HG02973 (cell line): ENCODE data around the gene ATXN2.
A peak's percentile ranks its signal among the peaks of the same experiment; 100 is the strongest.

Experiments used
- ATAC-seq: cut with Tn5 transposase; IDR thresholded peaks from one replicate; pipeline ENCODE4 v1.9.1; 2021; ENCODE audit warnings: moderate library complexity; ENCODE audit not compliant: unreplicated experiment

The ATXN2 gene

GRCh38 chr12:111453071-111453989 is 145.8 kb downstream of the ATXN2 start:
- no peak for ATAC-seq

DNA sequence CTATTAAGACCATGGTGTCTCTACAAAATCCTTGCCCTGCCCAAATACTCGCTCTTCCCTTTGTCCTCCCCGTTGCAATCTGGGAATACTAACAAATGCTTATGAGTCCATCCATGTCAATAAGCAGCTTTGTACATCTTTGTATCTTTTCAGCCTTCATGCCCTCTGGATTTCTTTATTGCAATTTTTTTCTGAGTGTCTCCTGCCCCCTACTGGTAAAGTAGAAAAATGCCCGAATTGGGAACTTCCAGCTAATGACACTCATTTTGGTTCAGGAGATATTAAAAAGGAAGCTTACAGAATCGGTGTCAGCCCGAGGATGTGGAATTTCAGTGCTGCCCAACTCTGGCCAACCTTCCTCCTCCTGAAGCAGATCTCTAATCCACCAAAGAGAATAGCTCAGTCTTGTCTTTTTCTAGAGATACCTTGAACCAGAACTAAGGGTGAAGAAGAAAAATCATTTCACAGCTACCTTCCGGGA is 147.4 kb downstream of the ATXN2 start:
- no peak for ATAC-seq

- no peak for ATAC-seq
Measured at GRCh38 chr12:111451232-111451631, 147.9 kb downstream of the ATXN2 start.

GRCh38 chr12:111450676-111451075 is 148.4 kb downstream of the ATXN2 start:
- no peak for ATAC-seq

GRCh38 chr12:111448846-111449790 is 150.0 kb downstream of the ATXN2 start:
- no peak for ATAC-seq

DNA sequence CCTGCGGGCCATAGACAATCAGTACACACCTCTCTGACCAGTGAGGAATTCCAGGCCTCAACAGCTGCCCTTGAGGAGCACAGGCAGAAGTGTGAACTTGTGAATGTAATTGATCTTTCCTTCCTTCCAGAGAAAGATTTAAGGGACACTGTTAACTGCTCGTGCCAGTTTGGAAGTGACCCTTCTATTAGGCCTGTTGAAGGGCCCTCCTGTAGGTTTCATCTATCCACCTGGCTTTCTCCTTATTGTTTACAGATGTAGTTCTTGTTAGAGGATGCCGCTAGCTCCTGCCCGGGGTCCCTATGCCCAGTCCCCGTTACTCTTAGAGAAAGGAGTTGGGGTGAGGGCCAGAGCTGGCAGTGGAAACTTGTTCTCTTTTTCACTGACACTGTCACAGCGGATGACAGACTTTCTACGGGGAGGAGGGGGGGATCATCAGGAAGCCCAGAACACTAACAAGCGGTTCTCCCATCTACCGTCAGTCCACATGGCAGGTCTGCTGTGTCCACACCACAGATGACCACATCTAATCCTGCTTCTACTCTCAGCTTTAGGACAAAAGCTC is 150.8 kb downstream of the ATXN2 start:
- ATAC-seq = no peak

DNA sequence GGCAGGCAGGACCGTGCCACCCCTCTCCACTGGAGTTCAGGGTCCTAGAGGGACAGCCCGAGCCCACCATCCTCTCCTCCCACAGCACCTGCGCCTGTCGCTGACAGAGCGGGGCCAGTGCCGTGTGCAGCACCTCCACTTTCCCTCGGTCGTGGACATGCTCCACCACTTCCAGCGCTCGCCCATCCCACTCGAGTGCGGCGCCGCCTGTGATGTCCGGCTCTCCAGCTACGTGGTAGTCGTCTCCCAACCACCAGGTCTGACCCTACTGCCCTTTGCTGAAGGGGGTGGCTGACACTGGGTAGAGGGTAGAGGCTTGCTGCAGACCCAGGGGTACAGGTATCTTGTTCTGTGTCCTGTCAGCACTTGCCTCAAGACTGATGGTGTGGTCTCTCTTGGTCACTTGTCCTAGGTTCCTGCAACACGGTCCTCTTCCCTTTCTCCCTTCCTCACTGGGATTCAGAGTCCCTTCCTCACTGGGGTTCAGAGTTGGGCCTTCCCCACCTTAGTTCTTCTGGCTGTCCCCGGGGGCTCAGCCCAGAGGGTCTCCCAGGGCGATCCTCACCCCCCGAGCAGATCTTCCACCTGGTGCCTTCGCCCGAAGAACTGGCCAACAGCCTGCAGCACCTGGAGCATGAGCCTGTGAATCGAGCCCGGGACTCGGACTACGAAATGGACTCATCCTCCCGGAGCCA is 151.4 kb downstream of the ATXN2 start:
- no peak for ATAC-seq

DNA sequence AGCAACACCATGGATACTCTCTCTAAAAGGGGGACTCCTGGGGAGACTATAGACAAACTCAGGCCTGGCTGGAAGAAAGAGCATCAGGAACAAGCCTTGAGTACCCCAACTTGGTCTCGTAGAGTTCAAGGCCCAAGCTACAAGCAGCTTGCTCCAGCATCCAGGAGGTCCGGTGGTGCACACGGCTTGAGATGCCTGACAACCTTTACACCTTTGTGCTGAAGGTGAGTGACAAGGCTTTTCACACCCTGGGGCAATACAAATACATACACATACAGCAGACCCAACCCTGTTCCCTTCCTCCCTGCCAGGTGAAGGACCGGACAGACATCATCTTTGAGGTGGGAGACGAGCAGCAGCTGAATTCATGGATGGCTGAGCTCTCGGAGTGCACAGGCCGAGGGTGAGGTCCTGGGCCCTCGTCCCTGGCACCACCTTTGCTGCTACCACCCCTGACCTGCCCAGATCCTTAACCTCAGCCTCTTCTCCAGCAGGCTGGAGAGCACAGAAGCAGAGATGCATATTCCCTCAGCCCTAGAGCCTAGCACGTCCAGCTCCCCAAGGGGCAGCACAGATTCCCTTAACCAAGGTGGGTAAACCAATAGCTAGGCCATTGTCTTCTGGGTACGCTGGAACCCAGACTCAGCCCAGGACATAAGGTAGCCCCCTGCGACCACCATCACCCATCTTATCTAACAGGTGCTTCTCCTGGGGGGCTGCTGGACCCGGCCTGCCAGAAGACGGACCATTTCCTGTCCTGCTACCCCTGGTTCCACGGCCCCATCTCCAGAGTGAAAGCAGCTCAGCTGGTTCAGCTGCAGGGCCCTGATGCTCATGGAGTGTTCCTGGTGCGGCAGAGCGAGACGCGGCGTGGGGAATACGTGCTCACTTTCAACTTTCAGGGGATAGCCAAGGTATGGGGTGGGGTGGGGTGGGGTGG is 152.2 kb downstream of the ATXN2 start:
- no peak for ATAC-seq

DNA sequence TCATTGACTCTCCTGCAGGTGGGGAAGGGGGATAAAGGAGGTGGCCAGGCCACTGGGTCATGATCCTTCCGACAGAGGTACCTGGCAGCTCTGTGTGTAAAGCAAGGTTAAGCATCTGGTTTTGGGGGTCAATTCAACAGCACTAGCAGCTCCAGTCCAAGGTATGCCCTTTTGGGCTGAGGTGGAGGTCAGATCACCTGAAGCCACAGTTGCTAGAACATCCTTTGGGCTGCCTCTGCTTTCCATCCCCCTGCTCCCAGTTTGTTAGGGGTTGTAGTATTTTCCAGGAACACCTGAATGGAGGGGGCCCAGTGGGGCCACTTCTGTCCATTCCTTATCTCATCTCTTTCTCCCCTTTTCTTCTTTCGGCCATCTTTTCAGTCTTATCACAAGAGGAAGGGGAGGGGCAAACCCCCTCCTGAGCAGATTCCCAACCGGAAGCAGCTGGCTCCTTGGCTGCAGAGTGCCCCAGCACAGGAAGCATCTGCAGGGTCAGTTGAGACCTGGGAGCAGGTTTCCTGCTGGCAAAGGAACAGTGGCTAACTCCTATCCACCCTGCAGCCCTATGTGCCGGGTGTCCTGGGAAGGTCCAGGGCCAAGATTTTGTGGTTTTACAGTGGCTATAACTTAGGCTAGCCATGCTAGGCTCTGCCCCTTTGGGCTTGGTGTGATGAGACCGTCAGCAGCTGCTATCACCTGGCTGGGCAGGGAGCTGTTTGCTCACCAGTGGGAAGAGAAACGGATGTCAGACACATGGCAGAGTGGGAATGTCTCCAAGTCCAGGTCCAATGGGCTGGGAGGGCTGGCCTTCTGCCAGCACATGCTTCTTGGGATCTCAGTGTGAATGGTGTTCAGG is 153.2 kb downstream of the ATXN2 start:
- ATAC-seq = no peak

GRCh38 chr12:111444925-111445725 is 154.0 kb downstream of the ATXN2 start:
- peak; percentile 87 for ATAC-seq

DNA sequence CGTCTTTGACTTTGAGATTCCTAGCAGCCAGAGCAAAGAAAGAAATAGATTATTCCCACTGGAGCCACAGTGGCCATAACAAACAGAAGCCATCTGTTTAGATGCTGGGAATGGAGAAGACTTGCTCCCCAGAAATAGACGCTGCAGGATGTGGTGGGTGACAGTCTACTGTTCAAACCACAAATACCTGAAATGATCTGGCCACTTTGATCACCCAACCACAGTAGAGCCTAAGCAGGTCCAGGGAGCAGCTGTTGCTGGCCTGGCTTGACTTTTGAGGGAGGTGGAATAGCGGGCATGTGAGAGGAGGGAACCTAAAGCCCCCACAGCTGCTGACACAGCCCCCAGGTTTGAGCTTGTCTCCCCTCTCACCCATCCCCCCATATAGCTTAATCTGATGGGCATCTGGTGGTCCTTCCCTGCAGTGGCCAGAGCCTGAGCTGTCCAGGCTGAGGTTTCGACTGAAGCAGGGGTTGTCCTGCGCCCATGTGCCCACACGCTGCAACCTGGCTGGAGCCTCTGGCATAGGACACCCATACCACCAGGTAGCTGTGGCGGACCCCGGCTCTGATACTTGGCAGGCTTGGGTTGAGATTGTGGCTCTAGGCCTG is 154.7 kb downstream of the ATXN2 start:
- peak; percentile 24 for ATAC-seq

DNA sequence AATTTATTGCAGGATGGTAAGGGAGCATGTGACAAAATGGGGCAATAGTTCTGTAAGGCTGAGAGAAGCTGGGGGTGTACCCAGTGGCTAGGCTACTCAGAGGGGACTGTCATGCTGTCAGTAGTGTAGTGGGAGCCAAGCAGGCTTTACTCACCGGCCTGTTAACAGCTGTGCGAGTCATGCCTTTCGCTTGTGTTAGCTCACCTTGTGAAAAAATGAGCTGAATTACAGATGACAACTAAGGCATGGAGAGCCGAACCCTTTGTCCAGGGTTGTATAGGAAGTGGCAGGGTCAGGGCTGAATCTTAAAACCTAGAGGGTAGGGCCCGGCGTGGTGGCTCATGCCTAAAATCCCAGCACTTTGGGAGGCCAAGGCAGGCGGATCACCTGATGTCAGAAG is 155.5 kb downstream of the ATXN2 start:
- no peak for ATAC-seq

GRCh38 chr12:111443086-111443485 is 156.0 kb downstream of the ATXN2 start:
- ATAC-seq = no peak

- ATAC-seq = no peak
Measured at GRCh38 chr12:111442301-111443045, 156.6 kb downstream of the ATXN2 start.

DNA sequence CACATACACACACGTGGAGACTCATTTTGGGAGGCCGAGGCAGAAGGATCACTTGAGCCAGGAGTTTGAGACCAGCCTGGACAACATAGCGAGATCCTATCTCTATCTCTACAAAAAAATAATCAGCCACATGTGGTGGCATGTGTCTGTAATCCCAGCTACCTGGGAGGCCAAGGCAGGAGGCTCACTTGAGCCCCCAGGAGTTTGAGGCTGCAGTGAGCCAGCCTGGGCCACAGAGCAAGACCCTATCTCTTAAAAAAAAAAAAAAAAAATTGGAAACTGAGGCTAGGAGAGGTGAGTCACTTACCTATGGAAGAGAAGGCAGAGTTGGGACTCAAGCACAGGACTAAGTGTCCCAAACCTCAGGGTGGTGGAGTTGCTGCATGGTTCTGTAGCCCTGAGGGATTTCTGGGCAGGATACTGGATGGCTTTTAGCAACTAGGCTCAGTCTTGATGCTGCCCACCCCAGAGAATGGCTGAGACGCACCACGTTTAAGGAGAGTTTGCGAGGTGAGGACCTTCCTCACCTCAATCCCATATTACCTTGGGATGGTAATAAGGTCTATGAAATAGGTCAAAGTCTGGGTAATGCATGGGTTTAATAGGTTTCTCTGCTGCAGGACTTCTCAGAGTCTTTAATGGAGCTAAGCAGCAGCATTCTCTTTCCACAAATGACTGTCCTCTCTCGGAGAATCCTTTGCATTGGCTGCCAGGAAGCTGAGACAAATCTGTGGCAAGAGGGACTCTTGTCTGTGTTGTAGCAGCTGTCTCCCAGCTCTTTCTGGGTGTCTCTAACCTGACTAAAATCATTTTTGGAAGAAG is 157.8 kb downstream of the ATXN2 start:
- ATAC-seq = no peak

GRCh38 chr12:111440631-111441030 is 158.5 kb downstream of the ATXN2 start:
- no peak for ATAC-seq
